HCT116 (cell line): ENCODE data around the gene MTG1. TPM values are rescaled to one million over a fixed set of nuclear protein-coding genes. Genes with fewer than 3 reads are reported as not detected.

Experiments used
- ATAC-seq: fragments of 200-7000 bp; cut with Tn5 transposase; 2 replicates; pipeline ENCODE4 v1.9.1; 2020; ENCODE audit warnings: mild to moderate bottlenecking, moderate library complexity
- BruUV-seq: library from RNA; stranded (reverse); fragments of 400-500 nt; replicated peaks from 2 replicates; lab custom pipeline; 2021; lab: Mats Ljungman, UMichigan
- CTCF ChIA-PET: fragments of 300-600 bp; sonication (Branson Sonifier 250); formaldehyde crosslinking; loops from one replicate; lab custom pipeline; 2021; ENCODE audit warnings: antibody characterized with exemption; lab: Charles Lee
- POLR2A ChIA-PET: fragments of 300-600, 350-600 bp; sonication (Branson Sonifier 250); formaldehyde crosslinking; loops from one replicate; lab custom pipeline; 2021; ENCODE audit warnings: antibody characterized with exemption; lab: Charles Lee
- RAD21 ChIA-PET, 2 experiments: fragments of 300-600 bp; sonication (Branson Sonifier 250); formaldehyde crosslinking; loops; one replicate each; lab custom pipeline; 2023; ENCODE audit warnings: low total read pairs in 2 of 2; ENCODE audit not compliant: uncharacterized antibody in 2 of 2, unreplicated experiment in 2 of 2, low non-redundant PET in 1 of 2; lab: Charles Lee
- DNase-seq: peaks from one replicate; pipeline ENCODE4 v3.0.0-alpha.2; 2010; ENCODE audit warnings: low read depth, low spot score
- H2AFZ ChIP-seq: fragments of 200-600 bp; shearing (Covaris generic), sonication (generic); 2 replicates; pipeline ENCODE4 v1.6.1; 2017; ENCODE audit warnings: low read depth, mixed run types, mixed read lengths, antibody characterized with exemption, low read length; ENCODE audit not compliant: poor library complexity, severe bottlenecking
- H3K27ac ChIP-seq: 2 replicates; pipeline ENCODE4 v1.5.1; 2012; ENCODE audit warnings: low read depth, low read length
- H3K27me3 ChIP-seq: fragments of 200-600 bp; sonication (generic); 2 replicates; pipeline ENCODE4 v1.6.1; 2016; ENCODE audit warnings: mixed run types, low read length, mixed read lengths; ENCODE audit not compliant: insufficient read depth
- H3K36me3 ChIP-seq, 2 experiments: fragments of 200-500 bp in 1 of 2; fragments of 200-600 bp in 1 of 2; sonication (Bioruptor generic) in 1 of 2; sonication (generic) in 1 of 2; 2 replicates each; pipeline versions ENCODE4 v1.5.1 to v1.6.1; 2014 to 2016; ENCODE audit warnings: low read length in 2 of 2, inconsistent platforms in 1 of 2, mixed read lengths in 1 of 2, mixed run types in 1 of 2; ENCODE audit not compliant: insufficient read depth in 2 of 2, control insufficient read depth in 1 of 2
- H3K4me1 ChIP-seq, 2 experiments: fragments of 200-600 bp in 1 of 2; sonication (generic) in 1 of 2; 2 replicates each; pipeline versions ENCODE4 v1.5.1 to v1.6.1; 2012 to 2017; ENCODE audit warnings: low read length in 2 of 2, inconsistent platforms in 1 of 2, mild to moderate bottlenecking in 1 of 2, mixed read lengths in 1 of 2, mixed run types in 1 of 2, moderate library complexity in 1 of 2; ENCODE audit not compliant: insufficient read depth in 2 of 2, control insufficient read depth in 1 of 2
- H3K4me2 ChIP-seq: fragments of 200-600 bp; sonication (generic); 2 replicates; pipeline ENCODE4 v1.6.1; 2017; ENCODE audit warnings: mixed run types, low read length, mixed read lengths
- H3K4me3 ChIP-seq, 2 experiments: fragments of 200-600 bp in 1 of 2; sonication (generic) in 1 of 2; replicated peaks in 1 of 2; 2 replicates each; pipeline ENCODE4 v1.5.1; 2011 to 2016; ENCODE audit warnings: low read length in 2 of 2, control low read depth in 1 of 2, low read depth in 1 of 2, mild to moderate bottlenecking in 1 of 2, mixed read lengths in 1 of 2, mixed run types in 1 of 2
- H3K79me2 ChIP-seq: fragments of 200-600 bp; sonication (generic); 2 replicates; pipeline ENCODE4 v1.6.1; 2017; ENCODE audit warnings: mild to moderate bottlenecking, mixed run types, low read length, moderate library complexity, mixed read lengths; ENCODE audit not compliant: insufficient read depth
- H3K9ac ChIP-seq: fragments of 200-600 bp; sonication (generic); 2 replicates; pipeline ENCODE4 v1.6.1; 2016; ENCODE audit warnings: low read length, mixed read lengths
- H3K9me2 ChIP-seq: fragments of 200-600 bp; sonication (generic), shearing (Covaris generic); 2 replicates; pipeline ENCODE4 v1.6.1; 2017; ENCODE audit warnings: mixed run types, mild to moderate bottlenecking, moderate library complexity; ENCODE audit not compliant: insufficient read depth
- H3K9me3 ChIP-seq, 2 experiments: fragments of 200-500 bp in 1 of 2; fragments of 200-600 bp in 1 of 2; sonication (Bioruptor generic) in 1 of 2; sonication (generic) in 1 of 2; 2 replicates each; pipeline ENCODE4 v1.6.1; 2014 to 2017; ENCODE audit warnings: low read length in 2 of 2, mixed read lengths in 2 of 2, inconsistent platforms in 1 of 2, low read depth in 1 of 2, mild to moderate bottlenecking in 1 of 2, mixed run types in 1 of 2, moderate library complexity in 1 of 2; ENCODE audit not compliant: control insufficient read depth in 1 of 2, insufficient read depth in 1 of 2
- H4K20me1 ChIP-seq: fragments of 200-600 bp; sonication (generic), shearing (Covaris generic); 2 replicates; pipeline ENCODE4 v1.6.1; 2017; ENCODE audit warnings: mixed run types, mild to moderate bottlenecking, moderate library complexity; ENCODE audit not compliant: insufficient read depth
- CBX3 ChIP-seq: IDR thresholded peaks from 2 replicates; pipeline ENCODE4 v1.6.1; 2012; ENCODE audit warnings: low read depth
- CTCF ChIP-seq, 3 experiments: fragments of 200-600 bp in 1 of 3; sonication (generic) in 1 of 3; IDR thresholded peaks in 2 of 3; conservative IDR thresholded peaks in 1 of 3; 2 replicates each; pipeline ENCODE4 v1.5.1; 2012 to 2017; ENCODE audit warnings: low read depth in 2 of 3, low read length in 2 of 3, antibody characterized with exemption in 1 of 3, borderline replicate concordance in 1 of 3, control low read depth in 1 of 3, mild to moderate bottlenecking in 1 of 3, mixed read lengths in 1 of 3, mixed run types in 1 of 3, moderate library complexity in 1 of 3; ENCODE audit not compliant: insufficient read depth in 1 of 3
- ELF1 ChIP-seq: IDR thresholded peaks from 2 replicates; pipeline ENCODE4 v1.6.1; 2012; ENCODE audit warnings: low read depth, borderline replicate concordance
- EZH2 ChIP-seq: fragments of 200-600 bp; sonication (generic); IDR thresholded peaks from 2 replicates; pipeline ENCODE4 v1.6.1; 2017; ENCODE audit warnings: antibody characterized with exemption, mixed run types
- FOSL1 ChIP-seq: IDR thresholded peaks from 2 replicates; pipeline ENCODE4 v1.6.1; 2012; ENCODE audit warnings: low read depth
- JUND ChIP-seq: IDR thresholded peaks from 2 replicates; pipeline ENCODE4 v1.6.1; 2012
- POLR2AphosphoS5 ChIP-seq: IDR thresholded peaks from 2 replicates; pipeline ENCODE4 v1.6.1; 2011; ENCODE audit warnings: mild to moderate bottlenecking, low read depth, low read length, moderate library complexity
- RAD21 ChIP-seq: IDR thresholded peaks from 2 replicates; pipeline ENCODE4 v1.6.1; 2012; ENCODE audit warnings: low read depth, mild to moderate bottlenecking
- SP1 ChIP-seq: IDR thresholded peaks from 2 replicates; pipeline ENCODE4 v1.6.1; 2012; ENCODE audit warnings: low read depth
- SRF ChIP-seq: IDR thresholded peaks from 2 replicates; pipeline ENCODE4 v1.6.1; 2012; ENCODE audit warnings: low read depth
- TCF7L2 ChIP-seq: IDR thresholded peaks from 2 replicates; pipeline ENCODE4 v1.7.0; 2011; ENCODE audit warnings: borderline replicate concordance, inconsistent platforms; ENCODE audit not compliant: insufficient read depth, insufficient read length; ENCODE audit errors: extremely low read depth
- YY1 ChIP-seq: IDR thresholded peaks from 2 replicates; pipeline ENCODE4 v1.6.1; 2011; ENCODE audit warnings: low read length, low read depth, moderate library complexity, mild to moderate bottlenecking; ENCODE audit not compliant: insufficient replicate concordance; ENCODE audit errors: extremely low read depth
- ZFX ChIP-seq: fragments of 450-650 bp; IDR thresholded peaks from 2 replicates; pipeline ENCODE4 v1.6.1; 2017
- ZNF274 ChIP-seq: fragments of 200-500 bp; sonication (Bioruptor generic); IDR thresholded peaks from 2 replicates; pipeline ENCODE4 v1.6.1; 2014; ENCODE audit warnings: mild to moderate bottlenecking, low read depth, low read length, inconsistent platforms
- intact Hi-C: fragments of 100-400 bp; cut with micrococcal nuclease; formaldehyde crosslinking; loops from 2 replicates; pipeline ENCODE4 v1.10.0; 2022
- total RNA-seq: library from RNA; stranded (reverse); gene quantifications from one replicate; pipeline ENCODE4 v1.2.1, GENCODE V29; 2021; ENCODE audit not compliant: unreplicated experiment

The MTG1 gene
- total RNA-seq, 1 experiment from 2014 or later = 23.1 TPM

GRCh38 chr10:133396035-133396624, 2.2 kb downstream of the MTG1 start:
- BruUV-seq = no TSS peak
- no peak overlapping the region for H2AFZ ChIP-seq
- H3K9me2 ChIP-seq = no peaks in the 10 kb centered on the region
- TF ChIP-seq JUND = no peak
- no peak for TF ChIP-seq YY1
- TF ChIP-seq RAD21 = no peak
- TF ChIP-seq ELF1 = no peak
- no peak for TF ChIP-seq ZFX
- TF ChIP-seq CTCF (IDR thresholded peaks at IDR 0.05 in 2 of 3, conservative IDR thresholded peaks at IDR 0.05 in 1 of 3; ENCODE audit: borderline replicate concordance in 1 of 3, insufficient read depth in 1 of 3, low read depth in 2 of 3, low read length in 2 of 3) = no peak
- no peak for TF ChIP-seq EZH2
- TF ChIP-seq CBX3 = no peak
- TF ChIP-seq TCF7L2 = no peak
- TF ChIP-seq POLR2AphosphoS5 = no peak
- TF ChIP-seq SRF = no peak
- no peak for TF ChIP-seq ZNF274
- no peak for TF ChIP-seq SP1
- TF ChIP-seq FOSL1 = no peak
- intact Hi-C loops = no loop called here
- RAD21 ChIA-PET = no interaction called here
- DNase-seq (no peak), ATAC-seq (no peak)
- H3K9ac ChIP-seq = no peak overlapping the region
- POLR2A ChIA-PET = no interaction called here
- peaks cover 26% of the 10 kb centered on the region for H3K79me2 ChIP-seq
- H3K9me3 ChIP-seq = no peaks in the 10 kb centered on the region
- no peak overlapping the region for H3K4me3 ChIP-seq
- CTCF ChIA-PET = no interaction called here
- peaks cover 3 to 7% of the 10 kb centered on the region in 2 experiments; a peak in 3 of 4 replicates for H3K36me3 ChIP-seq
- no peak overlapping the region for H3K4me2 ChIP-seq
- H3K27me3 ChIP-seq = no peaks in the 10 kb centered on the region
- no peaks in the 10 kb centered on the region for H4K20me1 ChIP-seq
- no peak overlapping the region for H3K27ac ChIP-seq
- no peaks in the 10 kb centered on the region; a peak in 1 of 4 replicates for H3K4me1 ChIP-seq
